Myocyte (in vitro differentiated cells): Measurements from ENCODE around the gene SPTY2D1. TPM values are rescaled to one million over a fixed set of nuclear protein-coding genes. Genes with fewer than 3 reads are reported as not detected.
"Not testable (repeated sequence)": the region's sequence is repeated elsewhere in the genome, so short reads cannot be mapped to it uniquely, and the experiment has no call there.

Source experiments
- DNase-seq: peaks from one replicate; pipeline ENCODE4 v3.0.0-alpha.2; 2012; ENCODE audit warnings: low read depth
- polyA plus RNA-seq: library from polyadenylated mRNA; unstranded; fragments of >200 nt; gene quantifications from one replicate; pipeline ENCODE4 v1.2.1, GENCODE V29; 2012; ENCODE audit warnings: missing spikeins
- total RNA-seq: library from RNA; depleted of rRNA; stranded (reverse); fragments of >200 nt; gene quantifications from 2 replicates; pipeline ENCODE4 v1.2.3, GENCODE V29; 2014

The SPTY2D1 gene, protein sequence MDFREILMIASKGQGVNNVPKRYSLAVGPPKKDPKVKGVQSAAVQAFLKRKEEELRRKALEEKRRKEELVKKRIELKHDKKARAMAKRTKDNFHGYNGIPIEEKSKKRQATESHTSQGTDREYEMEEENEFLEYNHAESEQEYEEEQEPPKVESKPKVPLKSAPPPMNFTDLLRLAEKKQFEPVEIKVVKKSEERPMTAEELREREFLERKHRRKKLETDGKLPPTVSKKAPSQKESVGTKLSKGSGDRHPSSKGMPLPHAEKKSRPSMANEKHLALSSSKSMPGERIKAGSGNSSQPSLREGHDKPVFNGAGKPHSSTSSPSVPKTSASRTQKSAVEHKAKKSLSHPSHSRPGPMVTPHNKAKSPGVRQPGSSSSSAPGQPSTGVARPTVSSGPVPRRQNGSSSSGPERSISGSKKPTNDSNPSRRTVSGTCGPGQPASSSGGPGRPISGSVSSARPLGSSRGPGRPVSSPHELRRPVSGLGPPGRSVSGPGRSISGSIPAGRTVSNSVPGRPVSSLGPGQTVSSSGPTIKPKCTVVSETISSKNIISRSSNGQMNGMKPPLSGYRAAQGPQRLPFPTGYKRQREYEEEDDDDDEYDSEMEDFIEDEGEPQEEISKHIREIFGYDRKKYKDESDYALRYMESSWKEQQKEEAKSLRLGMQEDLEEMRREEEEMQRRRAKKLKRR
- 21.7 and 22.0 TPM in 2 replicates for total RNA-seq
- polyA plus RNA-seq = 7.4 TPM

DNA sequence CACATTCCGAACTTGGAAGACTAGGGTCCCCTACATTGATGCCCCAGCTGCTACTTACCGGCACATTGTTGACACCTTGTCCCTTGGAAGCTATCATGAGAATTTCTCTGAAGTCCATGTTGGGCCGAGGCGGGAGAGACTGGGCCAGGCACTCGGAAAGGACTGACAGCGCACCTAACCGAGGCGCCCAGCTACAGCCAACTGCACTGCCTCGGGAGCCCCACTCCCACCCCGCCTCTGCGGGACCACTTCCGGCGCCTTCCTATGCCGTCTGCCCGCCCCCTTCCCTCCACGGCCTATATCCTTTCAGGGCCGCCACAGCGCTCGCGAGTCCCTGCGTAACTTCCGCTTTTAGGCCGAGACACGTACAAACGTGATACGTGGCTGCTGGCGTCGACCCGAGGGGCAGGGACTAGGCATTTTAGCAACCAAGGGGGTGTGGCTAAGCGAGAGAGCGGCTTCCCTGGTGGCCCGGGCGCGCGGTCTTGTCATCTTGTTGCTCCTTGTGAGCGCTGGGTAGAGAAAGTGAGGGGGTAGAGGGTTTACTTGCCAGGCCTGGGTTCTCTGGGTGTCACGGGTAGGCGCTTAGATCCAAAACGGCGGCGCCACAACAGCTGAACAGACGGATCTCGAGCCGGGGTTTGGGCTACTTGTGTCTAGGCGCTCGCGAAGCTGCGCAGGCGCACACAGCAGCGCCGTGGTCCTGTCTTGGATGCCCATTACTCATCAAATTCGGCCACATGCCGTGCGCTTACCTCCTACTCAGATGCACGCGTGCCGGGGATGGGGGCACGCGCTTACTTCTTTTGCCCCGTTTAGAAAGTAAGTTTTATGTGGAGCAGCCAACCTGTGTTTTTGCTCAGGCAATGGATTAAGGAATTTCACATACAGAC, at the start of gene SPTY2D1:
TSS of gene SPTY2D1 (minus strand) at position 203 of the 893 bp plus-strand sequence. CDS start at position 118, 85 bp downstream.
- peak; percentile 100 for DNase-seq

DNA sequence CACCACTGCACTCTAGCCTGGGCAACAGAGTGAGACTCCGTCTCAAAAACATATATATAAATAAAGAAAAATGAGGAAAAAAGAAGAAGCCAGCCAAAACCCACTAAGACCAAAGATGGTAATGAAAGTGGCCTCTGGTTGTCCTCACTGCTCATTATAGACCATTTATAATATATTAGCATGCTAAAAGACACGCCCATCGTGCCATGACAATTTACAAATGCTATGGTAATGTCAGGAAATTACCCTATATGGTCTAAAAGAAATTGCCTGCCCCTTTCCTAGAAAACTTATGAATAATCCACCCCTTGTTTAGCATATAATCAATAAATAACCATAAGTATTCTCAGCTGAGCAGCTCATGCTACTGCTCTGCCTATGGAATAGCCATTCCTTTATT, 48.3 kb upstream of the SPTY2D1 start:
- DNase-seq = no peak

DNA sequence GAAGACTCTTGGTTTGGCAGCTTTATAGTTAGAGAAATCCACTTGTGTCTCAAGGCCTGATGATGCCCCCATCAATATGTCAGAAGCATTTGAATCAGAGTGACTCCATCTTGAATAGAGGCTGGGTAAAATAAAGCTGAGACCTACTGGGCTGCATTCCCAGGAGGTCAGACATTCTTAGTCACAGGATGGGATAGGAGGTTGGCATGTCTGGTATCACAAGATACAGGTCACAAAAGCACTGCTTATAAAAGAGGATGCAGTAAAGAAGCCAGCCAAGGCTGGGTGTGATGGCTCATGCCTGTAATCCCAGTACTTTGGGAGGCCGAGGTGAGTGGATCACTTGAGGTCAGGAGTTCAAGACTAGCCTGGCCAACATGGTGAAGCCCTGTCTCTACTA, 47.8 kb upstream of the SPTY2D1 start:
- not testable (repeated sequence) for DNase-seq

GRCh38 chr11:18677560-18677959, 43.4 kb upstream of the SPTY2D1 start:
- no peak for DNase-seq

- DNase-seq = no peak
Measured at GRCh38 chr11:18676803-18677202, 42.7 kb upstream of the SPTY2D1 start.

DNA sequence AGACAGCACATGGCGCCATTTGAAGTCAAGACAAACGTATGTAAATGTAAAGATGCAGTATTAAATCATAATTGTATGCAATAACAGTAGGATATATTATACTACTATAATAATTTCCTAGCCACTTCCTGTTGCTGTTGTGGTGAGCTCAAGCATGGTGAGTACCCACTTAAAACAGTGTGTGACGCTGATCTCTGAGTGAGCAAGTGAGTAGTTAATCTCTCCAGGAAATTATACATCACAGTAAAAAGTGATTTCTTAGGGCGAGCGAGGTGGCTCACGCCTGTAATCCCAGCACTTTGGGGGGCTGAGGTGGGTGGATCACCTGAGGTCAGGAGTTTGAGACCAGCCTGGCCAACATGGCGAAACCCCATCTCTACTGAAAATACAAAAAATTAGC, 38.1 kb upstream of the SPTY2D1 start:
- DNase-seq = not testable (repeated sequence)

- no peak for DNase-seq
Measured at GRCh38 chr11:18671246-18671645, 37.1 kb upstream of the SPTY2D1 start.

GRCh38 chr11:18669711-18670110, 35.6 kb upstream of the SPTY2D1 start:
- DNase-seq = no peak

- DNase-seq = peak; percentile 6
Measured at GRCh38 chr11:18669219-18669596, 35.1 kb upstream of the SPTY2D1 start.

- DNase-seq = no peak
Measured at GRCh38 chr11:18668131-18668530, 34.0 kb upstream of the SPTY2D1 start.

DNA sequence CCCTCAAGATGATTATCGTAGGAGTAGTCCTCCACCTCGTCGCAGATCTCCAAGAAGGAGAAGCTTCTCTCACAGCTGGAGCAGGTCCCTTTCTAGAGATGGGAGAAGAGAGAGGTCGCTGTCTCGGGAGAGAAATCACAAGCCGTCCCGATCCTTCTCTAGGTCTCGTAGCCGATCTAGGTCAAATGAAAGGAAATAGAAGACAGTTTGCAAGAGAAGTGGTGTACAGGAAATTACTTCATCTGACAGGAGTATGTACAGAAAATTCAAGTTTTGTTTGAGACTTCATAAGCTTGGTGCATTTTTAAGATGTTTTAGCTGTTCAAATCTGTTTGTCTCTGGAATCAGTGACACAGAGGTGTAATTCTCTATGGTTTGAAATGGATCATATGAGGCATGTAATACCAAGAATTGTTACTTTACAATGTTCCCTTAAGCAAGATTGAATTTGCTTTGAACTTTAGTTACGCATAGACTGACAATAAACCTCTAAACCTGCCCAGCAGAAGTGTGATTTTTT, 31.3 kb upstream of the SPTY2D1 start:
- not testable (repeated sequence) for DNase-seq

DNA sequence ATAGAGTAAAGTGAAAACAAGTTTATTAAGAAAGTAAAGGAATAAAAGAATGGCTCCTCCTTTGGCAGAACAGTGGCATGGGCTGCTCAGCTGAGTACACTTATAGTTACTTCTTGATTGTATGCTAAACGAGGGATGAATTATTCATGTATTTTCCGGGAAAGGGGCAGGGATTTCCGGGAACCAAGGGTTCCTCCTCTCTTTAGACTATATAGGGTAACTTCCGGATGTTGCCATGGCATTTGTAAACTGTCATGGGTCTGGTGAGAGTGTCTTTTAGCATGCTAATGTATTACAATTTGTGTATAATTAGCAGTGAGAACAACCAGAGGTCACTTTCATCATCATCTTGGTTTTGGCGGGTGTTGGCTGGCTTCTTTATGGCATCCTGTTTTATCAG, 23.5 kb upstream of the SPTY2D1 start:
- no peak for DNase-seq

- peak; percentile 8 for DNase-seq
Measured at GRCh38 chr11:18650859-18651557, 16.9 kb upstream of the SPTY2D1 start.

- DNase-seq = no peak
Measured at GRCh38 chr11:18650353-18650752, 16.2 kb upstream of the SPTY2D1 start.

- DNase-seq = not testable (repeated sequence)
Measured at GRCh38 chr11:18643034-18643433, 8.9 kb upstream of the SPTY2D1 start.

- no peak for DNase-seq
Measured at GRCh38 chr11:18641677-18642076, 7.5 kb upstream of the SPTY2D1 start.

- no peak for DNase-seq
Measured at GRCh38 chr11:18633256-18634139, 644 bp downstream of the SPTY2D1 start.

DNA sequence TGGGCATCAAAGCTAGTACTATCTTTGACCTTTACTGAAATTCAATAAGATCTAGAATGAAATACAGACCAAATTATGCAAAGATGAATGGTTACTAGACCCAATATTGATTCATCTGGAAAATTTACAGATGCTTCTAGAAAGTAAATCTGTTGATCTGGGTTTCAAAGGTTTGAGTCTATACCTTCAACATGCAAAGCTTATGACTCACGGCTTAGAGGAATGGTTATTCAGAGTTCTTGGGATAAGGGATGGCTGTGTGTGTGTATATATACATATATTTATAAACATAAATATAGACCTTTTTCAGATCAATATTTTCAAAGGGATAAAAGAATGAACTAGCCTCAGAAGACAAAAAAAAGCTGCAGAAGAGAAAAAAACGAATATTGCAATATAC, 1.3 kb downstream of the SPTY2D1 start:
- DNase-seq = no peak

- DNase-seq = no peak
Measured at GRCh38 chr11:18624161-18624560, 10.0 kb downstream of the SPTY2D1 start.

DNA sequence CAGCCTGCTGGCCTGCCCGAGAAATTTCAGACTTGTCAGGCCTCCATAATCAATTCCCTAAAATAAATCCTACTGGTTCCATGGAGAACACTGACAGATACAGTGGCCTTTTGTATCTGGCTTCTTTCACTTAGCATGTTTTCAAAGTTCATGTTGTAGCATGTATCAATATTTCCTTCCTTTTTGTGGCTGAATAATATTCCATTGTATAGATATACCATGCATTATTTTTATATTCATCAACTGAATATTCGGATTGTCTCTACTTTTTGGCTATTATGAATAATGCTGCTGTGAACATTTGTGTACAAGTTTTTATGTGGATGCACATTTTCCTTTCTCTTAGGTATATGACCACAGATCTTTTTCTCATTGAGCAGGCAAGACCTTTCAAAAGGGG, 10.4 kb downstream of the SPTY2D1 start:
- no peak for DNase-seq
